HG03520 (cell line): Measurements from ENCODE around the gene AZU1.
A peak's percentile ranks its signal among the peaks of the same experiment; 100 is the strongest.

Experiments used
- ATAC-seq: cut with Tn5 transposase; IDR thresholded peaks from one replicate; pipeline ENCODE4 v1.9.1; 2021; ENCODE audit warnings: mild to moderate bottlenecking, moderate library complexity; ENCODE audit not compliant: unreplicated experiment

The AZU1 gene

DNA sequence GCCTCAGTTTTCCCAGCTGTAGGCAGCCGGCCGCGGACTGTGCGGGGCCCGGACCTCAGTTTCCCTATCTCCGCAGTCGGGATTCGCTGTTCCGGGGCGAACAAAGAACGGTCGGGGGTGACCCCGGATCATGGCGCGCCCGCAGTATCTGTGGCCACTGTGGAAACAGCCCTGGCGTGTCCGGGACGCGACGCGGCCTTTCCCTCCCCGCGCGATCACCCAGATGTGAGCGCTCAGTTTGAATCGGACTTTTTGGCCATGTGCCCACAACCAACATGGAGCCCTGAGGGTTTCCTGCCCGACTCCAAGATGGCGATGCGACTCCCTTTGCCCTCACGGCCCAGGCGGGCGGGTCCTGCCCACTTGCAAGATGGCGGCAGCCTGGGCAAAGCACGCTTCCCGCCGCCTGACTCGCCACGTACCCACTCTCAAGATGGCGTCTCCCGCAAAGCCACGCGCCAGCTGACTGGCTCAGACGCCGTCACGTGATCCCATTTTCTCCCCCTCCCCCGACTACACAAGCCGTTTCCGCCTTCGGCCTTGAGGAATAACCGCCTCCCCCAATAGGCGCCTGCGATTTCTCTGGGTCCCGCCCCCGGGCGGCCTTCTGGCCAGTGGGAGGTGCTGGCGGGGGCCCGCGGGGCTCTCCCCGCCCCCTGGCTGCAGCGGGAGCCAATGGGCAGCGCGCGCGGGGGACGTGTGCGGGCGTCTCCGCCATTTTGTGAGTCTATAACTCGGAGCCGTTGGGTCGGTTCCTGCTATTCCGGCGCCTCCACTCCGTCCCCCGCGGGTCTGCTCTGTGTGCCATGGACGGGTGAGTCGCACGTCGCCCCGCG is 30.7 kb upstream of the AZU1 start, which contains the start of gene PTBP1:
Gene PTBP1, plus strand, starts transcription at position 761 of the 836 bp plus-strand sequence. Its CDS starts 46 bp downstream, at position 807.
- peak; percentile 64 for ATAC-seq

DNA sequence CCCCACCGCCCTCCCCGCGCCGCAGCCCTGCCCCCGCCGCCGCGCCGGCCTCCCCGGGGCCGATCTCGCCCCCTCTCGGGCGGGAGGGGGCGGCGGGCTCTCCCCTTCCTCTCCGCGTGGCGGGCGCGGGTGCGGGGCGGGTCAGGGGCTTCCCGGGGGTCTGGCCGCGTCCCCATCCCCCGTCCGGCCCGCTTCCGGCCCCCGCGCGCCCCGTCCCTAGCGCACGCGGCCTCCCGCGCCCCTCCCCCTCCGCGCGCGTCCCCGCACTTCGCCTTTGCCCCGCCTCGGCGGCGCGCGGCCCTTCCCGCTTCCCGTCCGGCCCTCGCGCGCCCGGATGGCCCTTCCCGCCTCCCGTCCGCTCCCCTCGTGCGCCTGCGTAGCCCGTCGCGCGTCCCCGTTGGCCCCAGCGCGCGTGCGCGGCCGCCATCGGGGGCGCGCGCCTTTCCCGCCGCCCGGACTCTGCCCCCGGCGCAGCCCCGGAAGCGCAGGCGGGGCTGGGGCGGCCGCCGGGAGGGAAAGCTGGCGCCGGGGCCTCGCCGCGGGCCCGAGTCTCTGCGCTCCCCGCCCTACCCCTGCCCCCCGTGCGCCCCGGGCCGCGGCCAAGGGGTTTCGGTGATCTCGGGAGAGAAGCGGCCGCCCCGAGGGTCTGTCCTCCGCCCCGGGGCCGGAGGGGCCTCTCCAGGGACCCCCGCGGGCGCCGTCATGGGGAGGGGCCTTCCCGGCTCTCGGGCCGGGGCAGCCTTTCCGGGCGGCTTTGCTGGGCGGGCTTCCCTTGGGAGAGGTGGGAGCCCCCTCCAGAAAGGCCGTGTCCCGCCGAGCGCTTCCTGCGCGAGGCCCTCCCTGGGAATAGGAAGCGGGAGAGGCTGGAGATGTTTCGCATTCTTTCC is 29.9 kb upstream of the AZU1 start:
- ATAC-seq: peak; percentile 35

DNA sequence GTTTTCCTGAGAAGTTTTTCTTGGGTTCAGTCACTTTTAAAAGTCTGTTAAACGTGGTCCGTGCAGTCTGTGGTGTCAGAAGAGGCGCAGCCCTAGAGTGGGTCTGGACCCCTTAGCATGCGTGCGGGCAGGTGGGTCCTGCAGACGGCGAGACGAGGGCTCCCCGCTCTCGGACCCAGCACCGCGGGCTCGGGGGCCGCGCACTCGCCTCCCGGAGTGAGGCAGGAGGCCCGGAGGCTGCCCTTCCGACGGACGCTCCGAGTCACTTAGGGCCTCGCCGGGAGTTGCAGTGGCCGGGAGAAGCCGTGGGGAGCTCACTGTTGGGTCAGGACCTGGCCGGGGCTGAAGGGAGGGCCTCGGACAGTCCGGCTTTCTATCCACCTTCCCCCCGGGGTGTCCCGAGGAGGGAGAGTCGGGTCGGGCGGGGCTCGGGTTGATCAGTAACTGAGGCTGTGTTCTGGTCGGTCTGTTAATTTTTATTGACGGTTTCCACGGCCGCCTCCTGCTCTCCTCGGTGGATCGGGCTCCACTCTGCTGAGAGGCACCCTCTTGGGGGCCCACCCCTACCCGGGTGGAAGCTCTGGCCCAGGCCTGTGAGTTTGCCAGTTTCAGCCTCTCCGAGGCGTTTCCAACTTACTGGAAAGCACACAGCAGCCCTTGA is 29.1 kb upstream of the AZU1 start:
- ATAC-seq: no peak

DNA sequence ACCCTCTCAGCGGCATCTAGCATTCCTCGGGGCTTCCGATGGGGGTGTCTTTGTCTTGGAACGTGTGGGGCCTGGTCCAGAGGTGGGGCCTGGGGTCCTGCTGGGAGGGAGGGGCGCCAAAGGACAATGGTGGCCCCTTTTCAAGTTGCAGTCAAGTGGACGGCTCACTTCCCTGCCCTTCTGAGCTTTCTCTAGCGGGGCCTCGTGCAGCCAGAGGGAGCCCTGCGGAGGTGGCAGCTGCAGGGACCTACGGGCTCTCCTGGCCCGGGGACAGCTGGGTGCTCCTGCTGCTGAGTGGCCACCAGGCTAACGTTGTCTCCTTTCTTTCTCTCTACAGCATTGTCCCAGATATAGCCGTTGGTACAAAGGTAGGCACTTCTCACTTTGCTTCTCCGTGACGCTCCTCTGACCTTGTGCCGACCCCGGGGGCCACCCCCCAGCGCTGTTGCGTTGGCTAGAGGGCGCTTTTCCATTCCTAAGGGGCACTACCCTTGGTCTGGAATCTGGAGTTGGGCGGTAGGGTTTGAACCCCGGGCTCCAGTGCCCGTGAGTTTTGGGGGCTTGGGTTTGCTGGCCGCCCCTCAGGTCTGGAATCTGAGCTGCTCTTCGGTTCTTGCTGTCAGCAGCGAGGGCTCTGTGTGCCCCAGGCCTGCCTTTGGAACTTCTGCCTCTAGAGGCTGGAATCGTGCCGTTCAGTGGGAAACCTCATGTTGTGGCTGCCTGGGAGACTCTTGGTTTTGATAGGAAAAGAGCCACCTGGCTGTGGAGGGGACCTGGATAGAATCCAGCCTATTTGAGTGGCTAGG is 28.4 kb upstream of the AZU1 start:
- ATAC-seq: no peak

- no peak for ATAC-seq
These were observed 27.1 kb upstream of the AZU1 start for GRCh38 chr19:800360-801029.

DNA sequence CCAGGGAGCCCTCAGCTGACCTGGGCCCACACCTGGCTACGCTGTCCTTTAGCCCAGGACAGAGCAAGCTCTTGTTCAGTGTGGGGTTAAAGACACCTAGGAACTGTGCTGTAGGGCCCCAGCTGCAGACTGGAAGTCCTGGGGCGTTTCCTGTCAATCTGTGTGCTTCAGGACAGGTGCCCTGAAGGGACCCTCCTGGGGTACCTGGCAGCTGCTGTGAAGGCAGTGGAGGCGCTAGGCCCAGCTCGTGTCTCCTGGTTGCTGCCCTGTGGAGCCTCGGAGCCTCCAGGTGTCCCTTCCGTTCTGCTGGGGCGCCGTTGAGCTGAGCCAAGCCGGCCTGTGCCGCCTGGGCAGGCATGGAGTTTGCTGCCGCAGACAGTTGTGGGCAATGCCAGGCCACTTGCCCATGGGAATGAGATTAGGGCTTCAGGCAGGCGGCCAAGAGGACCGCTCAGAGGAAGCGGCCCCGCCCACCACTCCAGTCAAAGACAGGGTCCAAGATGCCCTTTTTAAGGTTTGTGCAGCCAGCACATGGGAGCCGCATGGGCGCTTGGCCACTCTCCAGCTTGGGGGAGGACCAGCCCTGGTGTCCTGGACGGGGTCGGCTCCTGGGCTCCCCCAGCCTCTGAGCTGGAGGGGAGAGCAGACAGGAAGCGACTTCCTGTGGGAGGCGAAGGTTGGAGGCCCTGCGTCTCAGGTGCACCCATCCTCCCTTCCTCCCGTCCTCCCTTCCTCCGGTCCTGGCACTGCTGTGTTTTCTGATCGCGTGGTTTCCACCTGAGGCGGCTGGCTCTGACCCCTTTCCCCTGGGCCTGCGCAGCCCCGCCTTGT is 26.4 kb upstream of the AZU1 start:
- no peak for ATAC-seq

GRCh38 chr19:801861-802497 is 25.7 kb upstream of the AZU1 start:
- no peak for ATAC-seq

GRCh38 chr19:802498-803098 is 25.0 kb upstream of the AZU1 start:
- no peak for ATAC-seq

DNA sequence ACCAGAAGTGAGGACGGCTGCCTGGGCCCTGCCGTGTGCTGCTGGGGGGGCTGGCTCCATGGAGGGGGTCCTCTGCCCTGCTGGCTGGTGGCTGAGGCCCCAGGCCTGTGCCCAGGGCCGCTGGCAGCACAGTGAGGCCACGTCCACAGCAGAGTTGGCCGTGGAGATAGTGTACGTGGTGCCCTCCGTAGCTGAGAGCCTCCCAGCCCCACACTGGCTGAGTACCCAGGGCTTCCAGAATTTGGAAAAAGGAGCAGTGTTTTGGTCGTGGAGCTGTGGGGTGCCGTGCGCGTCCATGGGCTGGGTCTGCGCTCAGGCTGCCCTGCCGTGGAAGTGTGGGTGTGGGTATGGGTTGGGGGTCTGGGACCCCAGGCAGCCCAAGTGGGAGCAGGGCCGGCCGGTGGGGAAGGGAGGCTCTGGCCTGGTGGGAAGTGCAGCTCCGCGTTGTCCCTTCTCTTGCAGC is 24.5 kb upstream of the AZU1 start:
- ATAC-seq: no peak

DNA sequence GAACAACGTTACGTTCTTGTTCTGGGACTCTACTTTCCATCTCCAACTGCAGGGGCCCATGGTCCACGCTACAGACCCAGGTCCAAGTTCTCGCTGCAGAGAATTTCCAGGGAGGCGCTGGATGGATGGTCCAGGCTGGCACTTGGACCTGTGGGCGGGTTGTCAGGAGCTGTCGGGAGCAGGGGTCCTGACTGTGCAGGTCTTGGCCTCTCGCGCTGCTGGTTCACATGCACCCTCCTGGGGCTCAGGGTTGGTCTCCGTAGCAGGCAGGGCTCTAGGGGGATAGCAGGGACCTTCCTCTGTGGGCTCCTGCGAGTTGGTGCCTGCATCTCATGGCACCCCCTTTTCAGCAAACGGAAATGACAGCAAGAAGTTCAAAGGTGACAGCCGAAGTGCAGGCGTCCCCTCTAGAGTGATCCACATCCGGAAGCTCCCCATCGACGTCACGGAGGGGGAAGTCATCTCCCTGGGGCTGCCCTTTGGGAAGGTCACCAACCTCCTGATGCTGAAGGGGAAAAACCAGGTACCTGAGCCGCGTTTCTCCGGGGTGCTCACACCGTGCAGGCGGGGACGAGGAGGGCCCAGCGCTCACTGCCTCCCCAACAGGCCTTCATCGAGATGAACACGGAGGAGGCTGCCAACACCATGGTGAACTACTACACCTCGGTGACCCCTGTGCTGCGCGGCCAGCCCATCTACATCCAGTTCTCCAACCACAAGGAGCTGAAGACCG is 23.8 kb upstream of the AZU1 start:
- ATAC-seq: no peak

DNA sequence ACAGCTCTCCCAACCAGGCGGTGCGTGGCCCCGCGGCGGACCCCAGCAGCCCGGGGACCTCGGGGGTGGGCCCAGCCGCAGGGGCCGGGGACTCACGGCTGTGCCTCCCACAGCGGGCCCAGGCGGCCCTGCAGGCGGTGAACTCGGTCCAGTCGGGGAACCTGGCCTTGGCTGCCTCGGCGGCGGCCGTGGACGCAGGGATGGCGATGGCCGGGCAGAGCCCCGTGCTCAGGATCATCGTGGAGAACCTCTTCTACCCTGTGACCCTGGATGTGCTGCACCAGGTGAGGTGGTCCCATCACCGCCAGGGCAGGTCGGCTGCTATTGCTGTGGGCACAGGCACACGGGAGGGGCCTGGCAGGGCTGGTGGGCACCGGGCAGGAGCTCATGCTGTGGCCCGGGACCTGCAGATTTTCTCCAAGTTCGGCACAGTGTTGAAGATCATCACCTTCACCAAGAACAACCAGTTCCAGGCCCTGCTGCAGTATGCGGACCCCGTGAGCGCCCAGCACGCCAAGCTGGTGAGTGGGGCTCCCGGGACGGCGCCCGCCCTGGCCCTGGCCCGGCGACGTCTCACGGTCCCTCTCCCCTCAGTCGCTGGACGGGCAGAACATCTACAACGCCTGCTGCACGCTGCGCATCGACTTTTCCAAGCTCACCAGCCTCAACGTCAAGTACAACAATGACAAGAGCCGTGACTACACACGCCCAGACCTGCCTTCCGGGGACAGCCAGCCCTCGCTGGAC is 23.0 kb upstream of the AZU1 start:
- no peak for ATAC-seq

DNA sequence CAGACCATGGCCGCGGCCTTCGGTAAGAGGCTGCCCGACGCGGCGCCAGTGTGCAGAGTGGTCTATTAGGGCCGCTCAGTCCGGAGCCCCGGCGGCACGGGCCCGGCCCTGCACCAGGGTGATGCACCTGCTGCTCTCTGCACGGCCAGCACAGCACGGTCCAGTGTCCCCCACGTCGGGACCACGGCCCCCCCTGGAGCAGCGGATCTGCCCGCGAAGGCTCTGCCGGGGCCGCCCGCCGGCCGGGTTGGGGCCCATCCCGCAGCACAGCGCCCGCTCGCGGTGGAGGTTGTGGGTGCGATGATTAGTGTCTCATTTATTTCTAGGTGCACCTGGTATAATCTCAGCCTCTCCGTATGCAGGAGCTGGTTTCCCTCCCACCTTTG is 22.5 kb upstream of the AZU1 start:
- ATAC-seq: no peak

GRCh38 chr19:805600-806550 is 21.8 kb upstream of the AZU1 start:
- ATAC-seq: no peak

DNA sequence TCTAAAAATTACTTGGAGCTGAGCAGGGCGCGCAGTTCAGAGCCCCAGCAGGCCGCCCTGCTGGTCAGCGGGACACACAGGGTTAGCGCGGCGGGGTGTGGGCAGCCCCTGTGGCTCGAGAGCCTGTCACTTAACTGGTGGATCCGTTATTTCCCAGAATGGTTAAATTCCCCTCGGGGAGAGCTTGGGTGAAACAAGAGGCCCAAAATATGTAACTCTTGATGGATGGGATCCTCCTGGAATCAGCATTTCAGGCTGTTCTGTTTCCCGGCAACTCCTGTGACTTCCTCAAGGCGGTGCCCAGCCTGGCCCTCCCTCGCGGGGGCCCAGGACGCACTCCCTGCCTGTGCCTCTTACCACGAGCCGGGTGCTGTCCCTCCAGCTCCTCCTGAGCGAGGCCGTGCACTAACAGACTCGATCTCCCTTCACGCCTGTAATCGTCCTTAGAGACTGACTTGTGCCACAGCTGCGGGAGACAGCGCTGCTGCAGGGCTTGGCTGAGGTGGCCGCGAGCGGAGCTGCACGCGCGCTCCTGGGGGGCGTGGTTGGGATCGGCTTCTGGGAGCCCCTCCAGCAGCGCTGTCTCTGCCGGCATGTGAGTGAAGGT is 20.7 kb upstream of the AZU1 start:
- ATAC-seq: no peak
